ENCODE measurements around the gene DNAI1. TPM values are rescaled to one million over a fixed set of nuclear protein-coding genes. Genes with fewer than 3 reads are reported as not detected.

Gene DNAI1
- total RNA-seq, 1 donor from 2014 or later: not detected

GRCh38 chr9:34492051-34492450, 33.4 kb downstream of the DNAI1 start:
- intact Hi-C loops (cut with micrococcal nuclease): no loop called here
- H3K4me1 ChIP-seq: no peaks in the 10 kb centered on the region

GRCh38 chr9:34493972-34494535, 35.4 kb downstream of the DNAI1 start:
- TF ChIP-seq CTCF (IDR thresholded peaks at IDR 0.05; ENCODE audit: borderline replicate concordance): no peak
- H3K4me3 ChIP-seq: no peak overlapping the region
- no peaks in the 10 kb centered on the region for H3K4me1 ChIP-seq
- no peaks in the 10 kb centered on the region for H3K36me3 ChIP-seq
- H3K9me3 ChIP-seq (replicated peaks): no peaks in the 10 kb centered on the region
- H3K27me3 ChIP-seq (ENCODE audit: low read depth): peaks cover 24% of the 10 kb centered on the region
- intact Hi-C loops (cut with micrococcal nuclease): no loop called here
- no peak overlapping the region for H3K27ac ChIP-seq (replicated peaks)
- DNase-seq: peak; percentile 45

More at GRCh38 chr9:34492051-34492450, 33.4 kb downstream of the DNAI1 start:
- Histone ChIP-seq H3K9me3 (replicated peaks) (no peaks in the 10 kb centered on the region), H3K36me3 (no peaks in the 10 kb centered on the region), H3K27me3 (ENCODE audit: low read depth) (peaks cover 29% of the 10 kb centered on the region), H3K4me3 (no peak overlapping the region), H3K27ac (replicated peaks) (no peak overlapping the region)
- no peak for DNase-seq
- no peak for TF ChIP-seq CTCF (IDR thresholded peaks at IDR 0.05; ENCODE audit: borderline replicate concordance)

GRCh38 chr9:34496149-34496712, 37.6 kb downstream of the DNAI1 start:
- Histone ChIP-seq H3K27me3 (ENCODE audit: low read depth) (peaks cover 5% of the 10 kb centered on the region), H3K27ac (replicated peaks) (no peak overlapping the region), H3K9me3 (replicated peaks) (no peaks in the 10 kb centered on the region), H3K4me1 (peaks cover under 1% of the 10 kb centered on the region), H3K36me3 (no peaks in the 10 kb centered on the region), H3K4me3 (no peak overlapping the region)
- no peak for TF ChIP-seq CTCF (IDR thresholded peaks at IDR 0.05; ENCODE audit: borderline replicate concordance)
- intact Hi-C loops (cut with micrococcal nuclease): no loop called here
- DNase-seq: no peak

GRCh38 chr9:34498553-34498952, 39.9 kb downstream of the DNAI1 start:
- peaks cover 15% of the 10 kb centered on the region for H3K4me1 ChIP-seq
- intact Hi-C loops (cut with micrococcal nuclease): no loop called here
- no peak overlapping the region for H3K4me3 ChIP-seq
- TF ChIP-seq CTCF (IDR thresholded peaks at IDR 0.05; ENCODE audit: borderline replicate concordance): no peak
- H3K9me3 ChIP-seq (replicated peaks): no peaks in the 10 kb centered on the region
- peaks cover 4% of the 10 kb centered on the region for H3K27me3 ChIP-seq (ENCODE audit: low read depth)
- H3K27ac ChIP-seq (replicated peaks): no peak overlapping the region
- no peaks in the 10 kb centered on the region for H3K36me3 ChIP-seq
- DNase-seq: no peak

- Histone ChIP-seq H3K4me3 (no peak overlapping the region), H3K27me3 (ENCODE audit: low read depth) (peaks cover 4% of the 10 kb centered on the region), H3K36me3 (no peaks in the 10 kb centered on the region), H3K9me3 (replicated peaks) (no peaks in the 10 kb centered on the region), H3K4me1 (peaks cover 15% of the 10 kb centered on the region), H3K27ac (replicated peaks) (no peak overlapping the region)
- TF ChIP-seq CTCF (IDR thresholded peaks at IDR 0.05; ENCODE audit: borderline replicate concordance): no peak
- intact Hi-C loops (cut with micrococcal nuclease): no loop called here
- DNase-seq: no peak
Measured at GRCh38 chr9:34499076-34499475, 40.5 kb downstream of the DNAI1 start.
